SK-MEL-5 (cell line): ENCODE data around the gene POU2AF1. TPM values are rescaled to one million over a fixed set of nuclear protein-coding genes. Genes with fewer than 3 reads are reported as not detected.
"Not testable (repeated sequence)": the region's sequence is repeated elsewhere in the genome, so short reads cannot be mapped to it uniquely, and the experiment has no call there.

Experiments used
- DNase-seq: peaks from one replicate; pipeline ENCODE4 v3.0.0-alpha.2; 2016; ENCODE audit warnings: low read depth, low spot score
- in situ Hi-C: cut with HindIII; loops from 2 replicates; pipeline ENCODE4 v1.10.0; 2016; ENCODE audit warnings: low sequenced_read_pairs, high pct_unique_total_duplicates, low pct_unique_long_range_greater_than_20kb
- total RNA-seq: library from RNA; depleted of rRNA; stranded (reverse); fragments of >200 nt; shearing (Covaris generic); gene quantifications from 2 replicates; pipeline ENCODE4 v1.2.3, GENCODE V29; 2014

POU2AF1 gene
- total RNA-seq, 1 experiment from 2014 or later: not detected

GRCh38 chr11:111394147-111394546 is 15.1 kb upstream of the POU2AF1 start:
- DNase-seq, in situ Hi-C loops: not testable (repeated sequence)

GRCh38 chr11:111393585-111393984 is 14.5 kb upstream of the POU2AF1 start:
- in situ Hi-C loops: no loop called here
- DNase-seq: no peak

GRCh38 chr11:111393096-111393495 is 14.0 kb upstream of the POU2AF1 start:
- in situ Hi-C loops: no loop called here
- no peak for DNase-seq

- no peak for DNase-seq
- in situ Hi-C loops: no loop called here
Observed at GRCh38 chr11:111392552-111392951, 13.5 kb upstream of the POU2AF1 start.

- in situ Hi-C loops: no loop called here
- DNase-seq: no peak
Observed at GRCh38 chr11:111391328-111392124, 12.5 kb upstream of the POU2AF1 start.

GRCh38 chr11:111388842-111389241 is 9.8 kb upstream of the POU2AF1 start:
- no peak for DNase-seq
- in situ Hi-C loops: no loop called here

GRCh38 chr11:111388420-111388819 is 9.3 kb upstream of the POU2AF1 start:
- in situ Hi-C loops: no loop called here
- no peak for DNase-seq

GRCh38 chr11:111387363-111387762 is 8.3 kb upstream of the POU2AF1 start:
- no peak for DNase-seq
- in situ Hi-C loops: no loop called here

- in situ Hi-C loops: no loop called here
- no peak for DNase-seq
Observed at GRCh38 chr11:111386611-111387150, 7.6 kb upstream of the POU2AF1 start.

- in situ Hi-C loops: no loop called here
- DNase-seq: no peak
Observed at GRCh38 chr11:111384494-111384893, 5.4 kb upstream of the POU2AF1 start.

- in situ Hi-C loops: no loop called here
- DNase-seq: no peak
Observed at GRCh38 chr11:111382451-111382850, 3.4 kb upstream of the POU2AF1 start.

GRCh38 chr11:111379602-111380136 is 594 bp upstream of the POU2AF1 start:
- no peak for DNase-seq
- in situ Hi-C loops: no loop called here

- no peak for DNase-seq
- in situ Hi-C loops: no loop called here
Observed at GRCh38 chr11:111378185-111378860, 752 bp downstream of the POU2AF1 start.

- DNase-seq: no peak
- in situ Hi-C loops: no loop called here
Observed at GRCh38 chr11:111376181-111376871, 2.7 kb downstream of the POU2AF1 start.

- DNase-seq: no peak
- in situ Hi-C loops: no loop called here
Observed at GRCh38 chr11:111373590-111373989, 5.5 kb downstream of the POU2AF1 start.

GRCh38 chr11:111372538-111372937 is 6.5 kb downstream of the POU2AF1 start:
- no peak for DNase-seq
- in situ Hi-C loops: no loop called here

GRCh38 chr11:111370902-111371578 is 8.0 kb downstream of the POU2AF1 start:
- no peak for DNase-seq
- in situ Hi-C loops: no loop called here
